Measurements from ENCODE around the gene ST7L.
A peak's percentile ranks its signal among the peaks of the same experiment; 100 is the strongest.
"Not testable (repeated sequence)": the region's sequence is repeated elsewhere in the genome, so short reads cannot be mapped to it uniquely, and the experiment has no call there.

ST7L gene

GRCh38 chr1:112633628-112634027 is 14.7 kb upstream of the ST7L start:
- Histone ChIP-seq H3K27me3 (ENCODE audit: control insufficient read depth, insufficient read depth, low read length) (no peaks in the 10 kb centered on the region), H3K9ac (ENCODE audit: low read length) (no peak overlapping the region), H3K4me3 (ENCODE audit: low read length) (no peak overlapping the region), H3K4me1 (ENCODE audit: control insufficient read depth, insufficient read depth, low read length) (peaks cover 22% of the 10 kb centered on the region), H3K36me3 (ENCODE audit: control insufficient read depth, insufficient read depth, low read length) (no peaks in the 10 kb centered on the region), H3K9me3 (ENCODE audit: control insufficient read depth, low read length) (no peaks in the 10 kb centered on the region)

DNA sequence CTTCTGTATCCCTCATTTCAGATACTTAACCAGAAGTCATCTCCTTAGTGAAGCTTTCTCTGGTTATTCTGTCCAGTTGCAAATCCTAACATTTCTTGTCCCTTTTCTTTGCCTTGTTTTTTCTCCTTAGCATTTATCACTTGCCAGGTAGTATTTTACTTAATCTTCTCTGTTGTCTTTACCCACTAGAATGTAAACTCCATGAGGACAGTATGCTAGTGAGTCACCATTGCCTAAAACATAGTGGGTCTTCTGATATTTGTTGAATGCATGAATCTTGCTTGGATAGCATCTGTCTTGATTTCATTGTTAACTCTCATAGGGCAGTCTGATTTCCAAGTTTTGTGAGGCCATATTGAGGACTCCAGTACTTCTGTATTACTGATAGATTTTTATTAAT is 10.3 kb upstream of the ST7L start:
- peaks cover 4% of the 10 kb centered on the region for H3K4me1 ChIP-seq (ENCODE audit: control insufficient read depth, insufficient read depth, low read length)
- no peaks in the 10 kb centered on the region for H3K27me3 ChIP-seq (ENCODE audit: control insufficient read depth, insufficient read depth, low read length)
- H3K4me3 ChIP-seq (ENCODE audit: low read length) = no peak overlapping the region
- no peaks in the 10 kb centered on the region for H3K9me3 ChIP-seq (ENCODE audit: control insufficient read depth, low read length)
- no peaks in the 10 kb centered on the region for H3K36me3 ChIP-seq (ENCODE audit: control insufficient read depth, insufficient read depth, low read length)
- H3K9ac ChIP-seq (ENCODE audit: low read length) = no peak overlapping the region

DNA sequence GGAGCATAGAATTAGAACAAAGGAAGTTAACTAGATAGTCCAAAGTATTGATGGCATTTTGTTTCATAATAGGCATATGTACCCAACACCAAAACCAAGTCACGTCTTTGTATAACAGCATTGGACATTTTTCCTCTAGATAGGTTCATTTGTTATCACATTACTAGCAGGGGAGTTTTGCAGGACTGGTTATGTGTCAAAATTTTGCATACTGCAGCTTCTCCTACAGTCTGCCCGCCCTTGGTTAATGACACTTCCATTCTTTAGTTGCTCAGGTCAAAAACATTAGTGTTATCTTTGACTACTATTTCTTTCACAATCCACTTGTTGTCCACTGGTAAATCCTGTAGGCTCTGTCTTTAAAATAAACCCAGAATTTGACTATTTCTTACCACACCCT is 9.6 kb upstream of the ST7L start:
- Histone ChIP-seq H3K4me1 (ENCODE audit: control insufficient read depth, insufficient read depth, low read length) (peaks cover 4% of the 10 kb centered on the region), H3K4me3 (ENCODE audit: low read length) (no peak overlapping the region), H3K36me3 (ENCODE audit: control insufficient read depth, insufficient read depth, low read length) (no peaks in the 10 kb centered on the region), H3K9ac (ENCODE audit: low read length) (no peak overlapping the region), H3K27me3 (ENCODE audit: control insufficient read depth, insufficient read depth, low read length) (no peaks in the 10 kb centered on the region), H3K9me3 (ENCODE audit: control insufficient read depth, low read length) (no peaks in the 10 kb centered on the region)

DNA sequence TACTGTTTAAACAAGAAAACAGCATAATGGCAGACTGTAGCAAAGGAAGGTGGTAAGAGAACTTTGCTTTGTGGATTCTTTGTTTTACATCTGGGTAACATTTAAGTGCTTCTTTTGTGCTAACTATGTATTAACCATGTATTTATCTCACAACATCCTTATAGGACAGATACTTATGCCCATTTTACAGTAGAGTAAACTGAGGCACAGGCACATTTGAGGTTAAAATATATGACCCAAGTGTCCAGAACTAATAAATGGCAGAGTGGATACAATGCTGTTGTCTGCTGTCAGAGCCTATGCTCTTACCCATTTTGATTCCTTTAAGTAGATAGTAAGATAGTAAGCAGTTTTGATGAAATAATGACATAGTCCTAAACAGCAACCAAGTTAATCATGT is 7.9 kb upstream of the ST7L start:
- Histone ChIP-seq H3K36me3 (ENCODE audit: control insufficient read depth, insufficient read depth, low read length) (no peaks in the 10 kb centered on the region), H3K4me3 (ENCODE audit: low read length) (no peak overlapping the region), H3K27me3 (ENCODE audit: control insufficient read depth, insufficient read depth, low read length) (no peaks in the 10 kb centered on the region), H3K4me1 (ENCODE audit: control insufficient read depth, insufficient read depth, low read length) (peaks cover 4% of the 10 kb centered on the region), H3K9ac (ENCODE audit: low read length) (no peak overlapping the region), H3K9me3 (ENCODE audit: control insufficient read depth, low read length) (no peaks in the 10 kb centered on the region)

- Histone ChIP-seq H3K9ac (ENCODE audit: low read length) (no peak overlapping the region), H3K36me3 (ENCODE audit: control insufficient read depth, insufficient read depth, low read length) (no peaks in the 10 kb centered on the region), H3K4me1 (ENCODE audit: control insufficient read depth, insufficient read depth, low read length) (peaks cover 4% of the 10 kb centered on the region)
These were observed 7.3 kb upstream of the ST7L start for GRCh38 chr1:112626193-112626592.

DNA sequence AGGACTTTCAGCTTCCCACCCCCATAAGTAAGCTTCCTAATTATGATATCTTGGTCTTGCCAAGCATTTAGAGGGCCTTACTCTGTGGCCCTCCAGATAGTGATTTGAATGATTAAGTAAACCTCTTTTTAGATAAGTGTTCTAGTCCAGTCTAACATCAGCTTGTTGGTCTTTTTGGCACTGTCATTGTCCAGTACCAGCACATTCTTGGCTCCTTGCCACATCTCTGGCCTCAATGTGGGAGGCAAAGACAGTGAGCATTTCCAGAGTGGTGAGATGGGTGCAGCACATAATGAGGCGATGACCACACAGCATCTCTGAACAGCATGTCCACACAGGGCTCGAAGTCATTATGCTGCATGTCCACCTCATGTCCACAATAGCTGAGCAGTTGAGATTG is 6.8 kb upstream of the ST7L start:
- Histone ChIP-seq H3K36me3 (ENCODE audit: control insufficient read depth, insufficient read depth, low read length) (no peaks in the 10 kb centered on the region), H3K4me1 (ENCODE audit: control insufficient read depth, insufficient read depth, low read length) (peaks cover 4% of the 10 kb centered on the region)

More at GRCh38 chr1:112626193-112626592, 7.3 kb upstream of the ST7L start:
- Histone ChIP-seq H3K9me3 (ENCODE audit: control insufficient read depth, low read length) (no peaks in the 10 kb centered on the region), H3K4me3 (ENCODE audit: low read length) (no peak overlapping the region), H3K27me3 (ENCODE audit: control insufficient read depth, insufficient read depth, low read length) (no peaks in the 10 kb centered on the region)

DNA sequence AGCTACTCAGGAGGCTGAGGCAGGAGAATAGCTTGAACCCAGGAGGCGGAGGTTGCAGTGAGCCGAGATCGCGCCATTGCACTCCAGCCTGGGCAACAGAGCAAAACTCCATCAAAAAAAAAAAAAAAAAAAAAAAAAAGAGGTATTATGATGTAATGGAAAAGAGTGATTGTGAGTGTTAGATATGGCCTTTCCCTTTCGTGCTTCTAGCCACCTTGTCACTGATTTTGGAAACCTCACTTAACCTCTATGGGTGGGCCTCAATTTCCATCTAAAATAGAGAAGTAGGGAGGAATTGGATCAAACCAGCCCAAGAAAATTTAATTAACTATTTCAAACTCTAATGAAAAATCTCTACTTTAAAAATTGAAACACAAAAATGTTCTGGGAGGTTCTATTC is 5.6 kb upstream of the ST7L start:
- not testable (repeated sequence) for H3K4me1 ChIP-seq (ENCODE audit: control insufficient read depth, insufficient read depth, low read length); H3K9ac ChIP-seq (ENCODE audit: low read length); H3K4me3 ChIP-seq (ENCODE audit: low read length); H3K36me3 ChIP-seq (ENCODE audit: control insufficient read depth, insufficient read depth, low read length); H3K9me3 ChIP-seq (ENCODE audit: control insufficient read depth, low read length); H3K27me3 ChIP-seq (ENCODE audit: control insufficient read depth, insufficient read depth, low read length)

More for the DNA sequence above, 6.8 kb upstream of the ST7L start:
- no peak overlapping the region for H3K9ac ChIP-seq (ENCODE audit: low read length)
- H3K9me3 ChIP-seq (ENCODE audit: control insufficient read depth, low read length) = no peaks in the 10 kb centered on the region
- no peaks in the 10 kb centered on the region for H3K27me3 ChIP-seq (ENCODE audit: control insufficient read depth, insufficient read depth, low read length)
- no peak overlapping the region for H3K4me3 ChIP-seq (ENCODE audit: low read length)

- Histone ChIP-seq H3K9me3 (ENCODE audit: control insufficient read depth, low read length) (no peaks in the 10 kb centered on the region), H3K4me3 (ENCODE audit: low read length) (peak overlapping the region; percentile 98), H3K27me3 (ENCODE audit: control insufficient read depth, insufficient read depth, low read length) (no peaks in the 10 kb centered on the region), H3K9ac (ENCODE audit: low read length) (peak overlapping the region; percentile 100), H3K36me3 (ENCODE audit: control insufficient read depth, insufficient read depth, low read length) (peaks cover 5% of the 10 kb centered on the region), H3K4me1 (ENCODE audit: control insufficient read depth, insufficient read depth, low read length) (peaks cover 9% of the 10 kb centered on the region)
These were observed 1.4 kb upstream of the ST7L start for GRCh38 chr1:112620377-112620695.

DNA sequence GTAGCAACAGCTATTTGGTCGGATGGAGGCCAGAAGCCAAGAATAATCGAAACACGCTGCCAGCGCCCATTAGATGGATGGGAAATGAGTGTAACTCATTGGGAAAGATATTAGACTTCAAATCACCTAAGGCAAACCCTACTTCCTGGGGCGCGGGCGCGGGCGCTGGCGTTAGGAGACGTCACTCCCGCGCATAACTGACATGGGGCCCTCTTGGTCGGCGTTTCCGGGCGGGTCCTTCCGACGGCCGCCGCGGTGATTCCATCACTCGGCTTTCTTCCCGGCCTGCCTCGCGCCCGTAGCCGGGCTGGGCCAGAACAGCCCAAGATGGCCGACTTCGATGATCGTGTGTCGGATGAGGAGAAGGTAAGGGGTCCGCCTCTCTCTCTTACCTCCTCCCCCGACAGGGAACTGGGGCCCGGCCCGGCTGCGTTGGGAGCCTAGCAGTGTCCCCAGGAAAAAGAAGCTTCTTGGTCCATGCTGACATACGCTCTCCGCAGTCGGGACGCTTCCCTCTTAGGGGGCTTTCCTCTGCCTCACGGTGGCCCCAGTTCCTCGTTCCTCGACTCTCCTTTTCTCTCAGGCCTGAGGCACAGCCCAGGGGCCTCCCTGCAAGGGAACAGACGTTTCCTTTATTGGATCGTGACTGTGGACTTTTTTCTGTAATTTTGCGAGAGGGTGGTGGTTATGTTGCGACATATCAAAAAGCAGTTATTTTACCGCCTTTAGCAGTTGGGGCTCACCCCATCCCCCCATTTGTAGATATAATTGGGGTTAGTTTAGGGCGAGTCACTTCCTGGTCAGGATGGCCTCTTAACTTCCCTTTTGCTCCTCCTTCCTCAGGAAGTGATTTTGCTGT is 806 bp upstream of the ST7L start, which contains the start of gene CAPZA1:
Gene CAPZA1, plus strand, starts transcription at position 315 of the 859 bp plus-strand sequence. Its CDS starts 13 bp downstream, at position 328.
- peaks cover 5% of the 10 kb centered on the region for H3K4me1 ChIP-seq (ENCODE audit: control insufficient read depth, insufficient read depth, low read length)
- no peaks in the 10 kb centered on the region for H3K27me3 ChIP-seq (ENCODE audit: control insufficient read depth, insufficient read depth, low read length)
- peak within 1 kb of the TSS; percentile 100 for H3K9ac ChIP-seq (ENCODE audit: low read length)
- peaks cover 5% of the 10 kb centered on the region for H3K36me3 ChIP-seq (ENCODE audit: control insufficient read depth, insufficient read depth, low read length)
- peak within 1 kb of the TSS; percentile 98 for H3K4me3 ChIP-seq (ENCODE audit: low read length)
- H3K9me3 ChIP-seq (ENCODE audit: control insufficient read depth, low read length) = no peaks in the 10 kb centered on the region

DNA sequence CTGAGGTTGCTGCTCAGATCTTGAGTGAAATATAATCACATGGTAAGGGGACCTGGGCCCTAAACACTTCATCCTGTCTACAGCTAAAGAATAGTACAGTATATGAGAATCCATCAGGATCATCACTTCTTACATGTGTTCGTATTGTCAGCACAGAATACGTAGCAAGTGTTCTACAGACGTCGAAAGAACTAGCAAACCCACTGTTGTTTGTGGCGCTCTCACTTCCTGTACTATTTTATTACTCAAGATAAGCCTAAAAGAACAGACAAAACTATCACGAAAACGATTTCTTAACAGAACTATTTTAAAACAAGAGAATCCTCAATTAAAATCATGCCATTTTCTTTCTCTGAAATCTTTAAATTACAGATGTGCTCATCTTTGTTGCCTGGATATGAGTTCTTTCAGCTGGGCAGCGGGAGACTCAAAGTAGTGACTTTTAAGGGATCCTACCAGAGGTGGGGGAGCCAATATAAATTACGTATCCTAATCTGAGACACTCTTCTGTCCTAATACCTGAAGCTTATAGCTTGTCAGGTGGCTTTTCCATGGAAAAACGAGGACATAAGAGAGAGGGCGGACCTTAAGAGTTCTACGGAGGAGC is 724 bp downstream of the ST7L start:
- Histone ChIP-seq H3K9me3 (ENCODE audit: control insufficient read depth, low read length) (no peaks in the 10 kb centered on the region), H3K36me3 (ENCODE audit: control insufficient read depth, insufficient read depth, low read length) (peaks cover 5% of the 10 kb centered on the region), H3K27me3 (ENCODE audit: control insufficient read depth, insufficient read depth, low read length) (no peaks in the 10 kb centered on the region), H3K9ac (ENCODE audit: low read length) (peak overlapping the region; percentile 100), H3K4me3 (ENCODE audit: low read length) (peak overlapping the region; percentile 98), H3K4me1 (ENCODE audit: control insufficient read depth, insufficient read depth, low read length) (peaks cover 4% of the 10 kb centered on the region)

DNA sequence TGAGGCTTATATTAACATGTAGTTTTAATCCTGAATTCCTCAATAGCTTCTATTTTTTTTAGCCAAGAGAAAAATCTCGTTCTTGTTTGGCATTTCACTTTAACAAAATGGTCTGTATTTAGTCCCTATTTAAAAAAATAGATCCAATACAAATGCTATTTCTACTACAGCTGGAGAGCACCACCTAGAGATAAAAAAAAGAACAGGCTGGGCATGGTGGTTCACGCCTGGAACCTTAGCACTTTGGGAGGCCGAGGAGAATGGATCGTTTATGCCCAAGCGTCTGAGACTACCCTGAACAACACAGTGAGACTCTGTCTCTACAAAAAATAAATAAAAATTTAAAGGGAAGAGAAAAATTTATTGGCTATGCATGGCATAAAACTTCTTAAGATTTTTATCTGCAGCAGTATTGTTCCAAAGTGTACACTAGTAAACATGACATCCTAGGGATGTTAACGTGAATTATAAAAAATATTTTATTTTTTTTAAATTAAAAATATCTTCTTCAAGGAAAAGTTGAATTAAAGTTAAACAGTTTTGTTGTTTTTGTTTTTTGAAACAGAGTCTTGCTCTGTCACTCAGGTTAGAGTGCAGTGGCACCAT is 4.4 kb downstream of the ST7L start:
- Histone ChIP-seq H3K9ac (ENCODE audit: low read length) (no peak overlapping the region), H3K36me3 (ENCODE audit: control insufficient read depth, insufficient read depth, low read length) (peaks cover 8% of the 10 kb centered on the region), H3K4me3 (ENCODE audit: low read length) (no peak overlapping the region)

DNA sequence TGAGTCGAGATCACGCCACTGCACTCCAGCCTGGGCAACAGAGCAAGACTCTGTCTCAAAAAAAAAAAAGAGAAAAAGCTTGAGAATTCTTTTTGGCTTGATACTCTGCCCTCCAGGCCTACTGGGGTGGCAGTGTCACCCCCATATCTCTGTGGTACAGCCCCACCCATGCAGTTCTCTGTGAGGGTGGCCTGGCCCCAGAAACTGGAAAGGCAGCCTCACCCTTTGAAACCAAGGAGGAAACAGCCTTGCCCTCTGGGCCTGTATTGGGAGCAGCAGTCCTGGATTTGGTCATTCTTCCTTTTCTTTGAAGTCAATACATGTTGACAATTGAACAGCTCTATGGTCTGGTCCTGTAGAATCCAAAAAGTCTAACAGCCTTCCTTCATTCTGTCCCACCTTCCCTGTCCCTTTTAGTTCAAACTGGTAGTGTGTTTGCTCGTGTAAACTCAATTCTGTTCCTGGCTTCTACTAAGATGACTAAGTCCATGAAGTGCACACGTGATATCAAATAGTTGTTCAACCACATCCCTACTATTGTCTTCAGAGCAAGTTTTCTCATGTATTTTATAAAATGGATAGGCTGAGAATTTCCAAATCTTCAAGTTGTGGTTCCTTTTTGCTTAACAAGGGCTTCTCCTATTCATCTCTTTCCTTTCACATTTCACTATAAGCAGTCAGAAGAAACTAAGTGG is 13.2 kb downstream of the ST7L start:
- Histone ChIP-seq H3K9me3 (ENCODE audit: control insufficient read depth, low read length) (no peaks in the 10 kb centered on the region), H3K4me1 (ENCODE audit: control insufficient read depth, insufficient read depth, low read length) (peaks cover 6% of the 10 kb centered on the region), H3K9ac (ENCODE audit: low read length) (no peak overlapping the region), H3K4me3 (ENCODE audit: low read length) (no peak overlapping the region), H3K36me3 (ENCODE audit: control insufficient read depth, insufficient read depth, low read length) (peaks cover 3% of the 10 kb centered on the region), H3K27me3 (ENCODE audit: control insufficient read depth, insufficient read depth, low read length) (no peaks in the 10 kb centered on the region)

More for the DNA sequence above, 4.4 kb downstream of the ST7L start:
- no peaks in the 10 kb centered on the region for H3K9me3 ChIP-seq (ENCODE audit: control insufficient read depth, low read length)
- peaks cover 4% of the 10 kb centered on the region for H3K4me1 ChIP-seq (ENCODE audit: control insufficient read depth, insufficient read depth, low read length)
- no peaks in the 10 kb centered on the region for H3K27me3 ChIP-seq (ENCODE audit: control insufficient read depth, insufficient read depth, low read length)
